Stimulated activated CD8-positive, alpha-beta memory T cell treated with anti-CD3 and anti-CD28 coated beads, Interleukin-4, amount 100 ng/mL, for 24 hours (primary cell): ENCODE results near the gene MRPL17.

Source experiments
- DNase-seq: peaks from one replicate; pipeline ENCODE4 v3.0.0-alpha.2; 2020; ENCODE audit warnings: low read depth

MRPL17 gene

GRCh38 chr11:6654281-6655019 lies 28.7 kb downstream of the MRPL17 start:
- no peak for DNase-seq

DNA sequence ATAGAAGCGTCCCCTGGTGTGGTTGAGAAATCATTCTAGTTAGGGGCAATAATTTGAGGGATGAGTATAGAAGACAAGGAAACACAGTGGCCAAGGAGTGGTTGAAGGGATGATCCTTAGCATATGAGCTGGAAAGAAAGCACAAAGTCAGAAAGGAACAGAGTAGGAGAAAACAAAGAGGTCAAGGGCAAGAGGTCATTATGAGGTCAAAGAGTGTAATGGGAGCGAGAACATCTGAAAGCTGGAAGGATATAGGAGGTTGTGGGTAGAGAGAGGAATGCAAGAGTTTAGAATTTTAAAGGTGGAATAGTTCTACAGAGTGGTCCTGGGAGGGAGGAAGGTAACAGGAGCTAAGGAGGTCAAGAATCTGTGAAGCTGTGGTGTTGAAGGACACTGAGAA lies 29.5 kb downstream of the MRPL17 start:
- no peak for DNase-seq

DNA sequence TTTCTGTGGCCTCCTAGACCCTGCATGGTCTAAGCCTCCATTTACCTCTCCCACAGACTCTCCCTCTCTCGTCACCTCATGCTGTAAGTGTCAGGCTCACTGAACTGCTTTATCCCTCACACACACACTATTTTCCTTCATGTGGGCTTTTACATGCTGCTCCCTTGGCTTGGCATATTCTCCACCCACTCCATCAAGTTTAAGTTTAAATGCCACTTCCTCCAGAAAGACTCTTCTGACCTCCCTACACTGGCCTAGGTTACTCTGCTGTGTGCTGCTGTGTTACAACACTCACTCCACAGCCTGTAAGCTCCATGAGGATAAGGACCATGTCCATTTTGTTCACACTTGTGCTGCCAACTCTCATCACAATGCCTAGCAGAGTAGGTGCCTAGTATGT lies 30.0 kb downstream of the MRPL17 start:
- no peak for DNase-seq

GRCh38 chr11:6652182-6652581 lies 31.0 kb downstream of the MRPL17 start:
- DNase-seq: no peak

DNA sequence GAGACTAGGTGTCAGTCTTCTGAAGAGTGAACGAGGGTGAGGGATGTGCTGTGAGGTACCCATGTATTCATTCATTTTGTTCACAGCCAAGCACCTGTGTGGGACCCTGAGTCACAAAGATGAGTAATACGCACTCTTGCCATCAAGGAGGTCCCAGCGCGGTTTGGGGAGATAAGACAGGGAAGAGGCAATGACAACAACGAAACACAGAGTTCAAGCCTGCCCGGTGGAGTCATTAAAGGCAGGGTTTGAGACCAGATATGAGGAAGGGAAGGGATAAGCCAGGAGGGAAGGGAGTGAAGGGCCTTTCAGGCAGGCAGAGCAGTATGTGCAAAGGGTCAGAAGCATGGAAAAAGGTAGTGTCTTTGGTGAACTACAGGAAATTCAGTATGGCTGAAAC lies 32.2 kb downstream of the MRPL17 start:
- DNase-seq: no peak

DNA sequence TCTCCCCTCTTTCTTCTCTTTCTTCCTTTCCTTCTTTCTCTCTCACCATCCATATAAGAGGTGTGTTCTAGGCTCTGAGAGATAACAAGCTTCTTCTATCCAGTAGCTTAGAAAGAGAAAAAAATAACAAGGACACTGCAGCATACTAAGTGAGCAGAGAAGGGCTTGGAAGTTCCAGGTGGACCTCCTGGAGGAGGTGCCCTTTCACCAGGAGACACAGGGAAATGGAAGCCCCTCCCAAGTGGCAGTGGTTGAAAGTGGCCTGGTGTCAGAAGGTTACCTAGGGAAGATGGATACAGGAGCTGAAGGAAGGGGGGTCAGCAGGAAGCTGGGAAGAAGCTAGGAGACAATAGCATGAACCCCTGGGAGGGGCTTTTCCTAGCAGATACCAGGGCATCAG lies 33.0 kb downstream of the MRPL17 start:
- no peak for DNase-seq

- no peak for DNase-seq
These were observed 34.6 kb downstream of the MRPL17 start for GRCh38 chr11:6648501-6648900.

DNA sequence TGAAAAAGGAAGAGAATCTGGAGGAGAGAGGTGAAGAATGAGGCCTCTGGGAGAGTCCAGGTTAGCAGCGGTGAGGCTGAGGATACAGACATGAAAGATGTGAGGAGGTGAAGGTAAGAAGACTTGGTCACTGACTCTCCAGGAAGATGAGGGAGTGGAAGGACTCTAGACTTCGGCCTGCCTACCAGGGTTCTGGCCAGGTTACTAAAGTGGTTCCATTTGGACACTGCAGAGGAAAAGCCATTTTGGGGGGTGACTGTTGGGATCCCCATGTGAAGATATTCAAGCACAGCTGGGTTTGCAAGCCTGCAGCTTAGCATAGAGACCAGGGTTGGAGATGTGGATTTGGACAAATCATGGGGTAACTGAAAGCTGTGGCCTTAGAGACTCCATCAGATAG lies 35.3 kb downstream of the MRPL17 start:
- no peak for DNase-seq

- no peak for DNase-seq
These were observed 36.0 kb downstream of the MRPL17 start for GRCh38 chr11:6646918-6647679.

DNA sequence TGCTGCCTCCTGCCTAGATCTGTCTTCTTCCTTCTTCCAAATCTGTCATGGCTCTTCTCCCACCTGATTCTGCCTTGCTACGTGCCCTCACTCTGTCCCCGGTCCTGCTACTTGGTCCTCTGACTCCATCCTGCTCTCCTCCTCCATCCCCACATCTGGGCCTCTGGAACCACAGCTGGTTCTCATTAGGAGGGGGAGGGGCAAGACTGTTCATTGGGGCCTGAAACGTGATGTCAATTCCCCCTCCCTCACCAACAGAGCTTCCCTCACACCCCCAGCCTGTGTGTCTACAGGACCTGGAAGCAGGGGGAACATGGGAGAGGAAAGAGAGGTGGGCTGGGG lies 36.6 kb downstream of the MRPL17 start:
- DNase-seq: no peak

- no peak for DNase-seq
These were observed 37.1 kb downstream of the MRPL17 start for GRCh38 chr11:6646071-6646470.

DNA sequence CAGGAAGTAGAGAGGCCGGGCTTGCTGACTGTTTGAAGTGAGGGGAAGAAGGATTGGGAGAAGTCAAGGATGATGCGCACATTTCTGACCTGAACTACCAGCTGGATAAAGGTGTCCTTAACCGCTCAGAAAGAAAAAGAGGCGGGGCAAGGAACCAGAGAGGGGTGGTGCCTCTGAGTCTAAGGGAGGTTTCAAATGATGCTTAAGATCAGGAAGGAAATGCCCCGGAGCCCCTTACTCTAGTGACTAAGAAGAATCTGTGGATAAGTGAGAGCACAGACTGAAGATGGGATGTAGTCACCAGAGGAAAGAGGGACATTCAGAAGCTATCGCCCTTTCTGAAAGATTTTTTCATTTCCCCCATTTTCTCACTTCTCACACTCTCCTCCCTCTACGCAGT lies 40.2 kb downstream of the MRPL17 start:
- DNase-seq: no peak

- DNase-seq: no peak
These were observed 42.0 kb downstream of the MRPL17 start for GRCh38 chr11:6640985-6641701.

DNA sequence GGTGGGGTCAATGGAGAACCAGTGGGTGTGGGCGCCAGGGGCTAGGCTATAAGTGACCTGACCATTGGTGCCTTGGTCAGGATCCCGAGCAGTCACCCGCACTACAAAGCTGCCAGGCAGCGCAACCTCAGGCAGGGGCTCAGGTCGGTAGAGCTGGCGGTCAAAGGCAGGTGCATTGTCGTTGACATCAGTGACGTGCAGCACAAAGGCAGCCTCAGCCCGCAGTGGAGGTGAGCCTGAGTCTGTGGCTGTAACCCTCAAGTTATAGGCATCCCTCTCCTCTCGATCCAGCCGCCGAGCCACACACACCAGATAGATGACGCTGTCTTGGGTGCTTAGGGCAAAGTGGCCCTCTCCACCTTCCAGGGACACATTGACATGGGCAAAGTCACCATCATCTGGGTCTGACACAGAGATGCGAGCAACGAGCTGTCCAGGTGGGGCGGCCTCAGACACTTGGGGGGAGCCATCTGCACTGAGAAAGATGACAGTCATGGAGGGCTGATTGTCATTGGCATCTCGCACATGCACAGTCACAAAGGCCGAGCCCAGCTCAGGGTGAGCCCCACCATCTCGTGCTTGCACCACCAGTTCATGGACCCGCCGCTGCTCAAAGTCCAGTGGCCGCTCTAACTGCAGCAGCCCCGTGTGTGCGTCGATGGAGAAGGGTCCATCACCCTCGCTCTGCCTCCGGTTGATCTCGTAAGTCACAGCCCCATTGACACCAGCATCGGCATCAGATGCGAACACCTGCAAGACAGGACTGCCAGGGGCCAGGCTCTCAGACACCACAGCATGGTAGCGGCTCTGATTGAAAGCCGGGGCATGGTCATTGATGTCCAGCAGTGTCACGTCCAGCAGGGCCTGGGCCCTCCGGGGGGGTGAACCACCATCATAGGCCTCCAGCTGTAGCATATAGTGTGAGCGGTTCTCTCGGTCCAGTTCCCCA lies 42.8 kb downstream of the MRPL17 start:
- no peak for DNase-seq

GRCh38 chr11:6638429-6638828 lies 44.7 kb downstream of the MRPL17 start:
- no peak for DNase-seq

GRCh38 chr11:6637871-6638270 lies 45.3 kb downstream of the MRPL17 start:
- no peak for DNase-seq

GRCh38 chr11:6636480-6636879 lies 46.7 kb downstream of the MRPL17 start:
- DNase-seq: no peak

GRCh38 chr11:6635082-6635932 lies 47.8 kb downstream of the MRPL17 start:
- no peak for DNase-seq

DNA sequence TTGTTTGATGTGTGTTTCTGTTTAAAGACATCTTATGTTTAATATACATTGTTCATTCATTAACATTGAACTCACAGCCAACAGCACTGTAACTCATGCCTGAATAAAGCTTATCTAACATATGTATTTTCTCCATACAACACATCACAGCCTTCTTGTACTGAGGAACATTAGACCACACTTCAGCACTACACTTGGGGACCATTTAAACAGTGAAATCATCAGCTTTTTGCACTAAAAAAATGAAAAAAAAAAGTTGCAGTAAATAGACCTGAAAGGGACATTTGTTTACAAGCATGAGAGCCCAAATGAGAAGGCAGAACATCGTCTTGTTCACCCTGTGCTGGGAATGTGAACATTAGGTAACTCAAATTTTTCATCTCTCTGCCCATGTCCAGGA lies 48.6 kb downstream of the MRPL17 start:
- DNase-seq: no peak

GRCh38 chr11:6633422-6634408 lies 49.4 kb downstream of the MRPL17 start:
- DNase-seq: no peak
